ENCODE data around the gene ETV6.

Gene ETV6

DNA sequence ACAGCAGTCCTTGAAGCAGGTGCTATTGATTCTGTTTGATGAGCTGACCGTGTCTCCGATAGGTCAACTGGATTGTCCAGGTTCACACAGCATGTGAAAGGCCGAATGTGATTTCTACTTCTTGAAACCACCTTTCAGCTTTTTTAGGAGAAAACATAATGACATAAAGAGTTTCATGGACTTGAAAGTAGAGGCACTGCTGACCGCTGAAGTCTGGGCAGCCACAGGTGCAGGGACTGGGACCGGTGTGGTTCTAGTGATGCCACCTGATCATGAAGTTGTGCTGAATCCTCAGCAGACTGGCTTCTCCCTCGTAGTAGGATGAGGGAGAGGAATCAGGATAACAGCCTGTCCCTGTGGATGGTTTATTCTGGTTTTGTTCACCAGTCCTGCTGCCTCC lies 108.1 kb downstream of the ETV6 start:
- no peak for DNase-seq (ENCODE audit: low read depth, low spot score)

DNA sequence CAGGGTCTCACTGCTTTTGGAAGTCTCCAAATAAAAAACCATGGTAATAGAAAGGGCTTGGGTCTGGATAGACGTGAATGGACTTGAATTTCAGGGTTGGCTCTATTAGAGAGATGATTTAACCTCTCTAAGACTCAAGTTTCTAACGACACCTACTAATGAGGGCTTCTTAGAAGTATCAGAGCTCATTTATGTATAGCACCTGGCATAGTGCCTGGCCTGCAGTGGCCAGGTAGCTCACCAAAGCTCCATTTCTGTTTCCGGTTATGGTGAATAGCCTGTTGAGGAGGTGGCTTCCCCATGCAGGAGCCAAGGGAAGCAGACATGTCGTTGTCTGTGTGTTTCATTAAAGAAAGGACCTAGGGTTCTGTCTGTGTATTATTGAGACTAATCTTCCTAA lies 108.6 kb downstream of the ETV6 start:
- no peak for DNase-seq (ENCODE audit: low read depth, low spot score)

DNA sequence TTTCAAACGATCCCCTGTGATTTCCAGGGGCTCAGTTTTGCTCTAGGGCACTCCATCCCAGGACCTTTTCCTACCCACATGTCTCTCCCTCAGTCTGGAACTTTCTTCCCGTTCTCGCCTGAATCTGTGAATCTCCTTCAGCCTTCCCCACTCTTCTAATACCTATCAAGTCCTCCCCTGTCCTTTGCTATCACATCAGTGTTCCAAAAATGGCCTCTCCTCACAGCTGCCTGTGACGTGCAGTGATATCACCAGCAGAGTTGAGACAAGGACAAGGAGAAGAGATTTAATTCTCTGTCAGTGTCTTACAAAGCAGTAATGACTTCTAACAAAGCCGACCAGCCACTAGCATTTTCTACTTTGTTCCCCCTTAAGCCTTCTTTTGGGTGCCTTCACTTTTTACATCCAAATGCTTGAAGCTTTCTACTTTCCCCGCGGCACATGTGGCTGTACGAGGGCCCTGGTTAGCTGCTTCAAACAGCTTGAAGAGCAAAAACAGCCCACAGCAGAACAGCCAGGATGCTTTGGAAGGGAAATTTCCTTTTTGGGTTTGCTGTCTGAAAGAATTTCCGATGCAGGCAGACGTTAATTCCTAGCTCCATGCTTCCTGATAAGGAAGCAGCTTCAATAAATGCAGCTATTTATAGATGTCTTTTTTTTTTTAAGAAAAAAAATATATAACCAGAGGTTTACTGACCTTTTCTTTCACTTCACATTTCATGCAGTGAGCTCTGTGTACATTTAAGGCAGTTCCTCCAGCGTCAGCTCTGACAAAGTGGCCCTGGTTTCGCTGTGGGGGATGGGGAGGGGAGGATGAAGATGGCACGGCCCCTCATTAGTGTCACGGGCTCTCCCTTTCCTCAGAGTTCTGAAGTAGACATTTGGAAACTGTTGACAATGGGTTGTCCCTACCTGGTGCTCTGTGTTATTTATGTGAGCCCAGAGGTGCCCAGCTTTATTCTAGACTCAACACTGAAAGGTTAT lies 109.3 kb downstream of the ETV6 start:
- no peak for DNase-seq (ENCODE audit: low read depth, low spot score)

DNA sequence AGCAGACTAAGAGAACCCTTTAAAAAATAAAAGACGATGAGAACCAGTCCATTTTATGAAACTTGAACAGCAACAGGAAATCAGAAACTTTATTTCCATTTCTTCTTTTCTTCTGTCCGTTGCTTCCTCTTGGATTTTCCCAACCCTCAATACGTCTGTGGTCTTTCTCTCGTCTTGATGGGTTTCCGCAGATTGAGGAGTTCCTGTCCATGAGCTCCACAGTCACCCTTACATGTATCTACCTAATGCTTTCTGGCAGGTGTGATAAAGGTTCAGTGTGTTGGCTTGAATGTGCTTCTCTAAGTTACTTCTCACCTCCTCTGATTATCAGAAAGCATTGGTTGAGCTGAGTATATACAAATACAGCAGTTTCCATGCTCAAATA lies 110.0 kb downstream of the ETV6 start:
- DNase-seq (ENCODE audit: low read depth, low spot score) = no peak

DNA sequence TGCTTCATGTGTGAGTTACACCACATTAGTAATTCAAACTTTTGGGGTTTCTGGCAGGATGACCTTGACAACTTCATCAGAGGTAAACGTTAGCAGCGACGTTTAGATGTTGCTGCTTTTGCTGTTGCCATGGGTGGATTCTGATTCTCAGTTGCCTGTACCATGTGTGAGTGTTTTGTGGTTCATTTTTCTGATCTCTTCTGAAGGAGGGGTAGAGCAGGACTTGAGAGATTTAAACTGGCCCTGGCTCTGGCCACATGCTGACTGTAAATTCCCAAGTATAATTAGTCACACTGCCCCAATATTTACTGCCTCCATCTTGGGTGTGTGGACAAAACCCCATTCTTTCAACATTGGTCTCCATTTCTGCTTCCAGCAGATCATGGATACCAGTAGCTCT lies 110.4 kb downstream of the ETV6 start:
- DNase-seq (ENCODE audit: low read depth, low spot score) = no peak

DNA sequence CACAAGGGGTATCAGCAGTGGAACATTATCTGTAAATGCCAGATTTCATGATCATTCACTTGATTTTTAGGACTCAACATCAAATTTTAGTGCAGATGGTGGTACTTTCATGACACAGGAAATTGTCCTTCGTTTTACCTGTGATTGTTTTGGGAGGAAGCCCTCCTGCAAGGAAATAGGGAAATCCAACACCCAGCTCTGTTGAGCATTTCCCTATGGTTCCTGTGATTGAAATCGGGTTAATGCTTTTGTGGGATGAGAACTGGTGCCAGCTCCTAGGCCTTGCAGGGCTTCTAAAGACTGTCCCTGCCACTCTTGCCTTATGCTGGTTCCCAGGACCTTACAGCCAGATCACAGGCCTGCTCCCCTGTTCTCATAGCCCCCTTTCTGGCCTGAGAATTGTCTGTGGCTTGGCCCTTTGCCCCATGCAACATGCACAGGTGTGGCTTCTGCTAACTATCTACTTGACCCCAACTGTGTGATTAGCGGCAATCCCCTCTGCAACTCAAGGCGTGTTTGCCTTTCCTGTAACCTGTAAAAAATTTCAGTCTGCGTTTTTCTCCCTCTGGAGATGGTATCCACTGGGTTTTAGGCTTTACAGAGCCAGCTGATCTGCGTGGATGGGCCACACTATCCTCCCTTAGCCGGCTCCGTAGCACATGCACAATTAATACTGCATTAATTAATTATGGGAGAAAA lies 112.5 kb downstream of the ETV6 start:
- no peak for DNase-seq (ENCODE audit: low read depth, low spot score)

DNA sequence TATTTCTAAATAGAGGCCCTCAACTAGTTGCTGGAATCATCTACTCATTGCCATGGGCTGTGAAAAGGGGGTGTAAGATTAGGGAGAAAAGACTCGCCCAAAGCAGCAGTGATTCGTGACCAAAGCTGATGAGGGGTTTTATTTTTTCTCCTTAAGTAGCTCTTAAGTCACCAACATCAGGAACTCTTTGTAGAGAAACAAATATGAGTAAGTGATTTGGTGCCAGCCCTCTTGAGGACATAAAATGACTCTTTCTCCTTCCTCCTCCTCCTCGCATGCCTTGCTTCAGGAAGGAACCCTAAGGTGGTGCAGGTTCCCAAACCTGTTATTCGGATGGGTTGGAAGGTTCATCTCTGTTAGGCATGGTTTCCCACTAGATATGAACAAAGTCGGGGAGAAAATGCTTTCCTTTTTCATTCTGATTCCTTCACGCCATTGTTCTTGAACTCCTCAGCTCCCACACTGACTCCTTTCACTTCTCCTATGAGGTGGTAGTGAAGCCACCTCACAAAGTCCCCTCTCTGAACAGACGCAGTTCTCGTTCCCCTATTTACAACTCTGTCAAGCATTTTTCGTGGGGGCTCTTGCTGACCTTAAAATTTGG lies 113.4 kb downstream of the ETV6 start:
- no peak for DNase-seq (ENCODE audit: low read depth, low spot score)

DNA sequence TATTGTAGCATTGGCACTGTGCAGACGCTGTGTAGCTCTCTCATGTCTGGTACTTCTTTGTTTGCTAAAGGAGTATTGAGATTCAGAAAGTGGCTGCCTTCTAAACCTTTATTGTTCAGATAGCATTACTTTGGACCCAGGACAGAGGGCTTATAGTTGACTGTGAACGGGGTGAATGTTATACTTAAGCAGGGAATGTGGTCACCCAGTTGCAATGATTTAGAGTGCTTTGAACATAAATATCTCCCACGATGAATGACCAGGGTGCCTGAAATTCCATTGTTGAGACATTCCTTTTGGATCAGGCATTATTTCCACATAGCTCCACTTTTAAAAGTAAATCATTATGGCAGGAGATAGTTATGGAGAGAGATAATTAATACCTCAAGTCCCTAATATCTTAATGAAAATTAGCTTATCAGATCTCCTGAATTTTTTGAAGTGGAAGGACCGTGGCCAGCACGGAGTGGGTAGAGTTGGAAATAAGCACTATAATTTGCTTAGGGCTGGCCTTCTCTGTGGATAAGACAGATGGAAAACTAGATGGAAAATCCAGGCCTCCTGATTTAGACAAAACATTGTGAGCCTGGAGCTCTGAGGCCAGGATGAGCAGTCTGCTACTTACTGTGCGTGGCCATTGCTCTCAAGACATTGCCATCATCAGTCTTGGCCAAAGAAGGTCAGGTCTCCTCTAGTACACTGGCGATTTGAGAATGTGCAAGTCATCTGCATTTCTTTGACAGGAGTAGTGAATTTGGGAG lies 114.5 kb downstream of the ETV6 start:
- no peak for DNase-seq (ENCODE audit: low read depth, low spot score)

DNA sequence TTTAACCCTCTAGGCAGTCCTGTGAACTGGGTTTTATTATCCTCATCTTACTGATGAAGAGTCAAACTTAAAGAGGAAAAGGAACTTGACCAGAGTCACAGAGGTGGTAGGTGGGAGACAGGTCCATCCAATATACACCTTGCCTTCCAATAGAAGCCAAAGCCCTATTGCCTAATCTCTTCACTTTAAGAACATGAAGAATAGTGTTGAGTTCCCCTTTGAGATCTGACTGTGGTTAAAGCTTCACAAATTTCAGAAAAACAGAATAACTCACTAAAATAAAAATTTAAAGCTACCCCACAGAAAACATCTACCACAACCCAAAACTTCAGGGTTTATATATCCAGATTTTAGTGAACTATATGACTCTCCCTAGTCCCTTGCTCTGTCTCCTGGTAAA lies 115.4 kb downstream of the ETV6 start:
- DNase-seq (ENCODE audit: low read depth, low spot score) = no peak

DNA sequence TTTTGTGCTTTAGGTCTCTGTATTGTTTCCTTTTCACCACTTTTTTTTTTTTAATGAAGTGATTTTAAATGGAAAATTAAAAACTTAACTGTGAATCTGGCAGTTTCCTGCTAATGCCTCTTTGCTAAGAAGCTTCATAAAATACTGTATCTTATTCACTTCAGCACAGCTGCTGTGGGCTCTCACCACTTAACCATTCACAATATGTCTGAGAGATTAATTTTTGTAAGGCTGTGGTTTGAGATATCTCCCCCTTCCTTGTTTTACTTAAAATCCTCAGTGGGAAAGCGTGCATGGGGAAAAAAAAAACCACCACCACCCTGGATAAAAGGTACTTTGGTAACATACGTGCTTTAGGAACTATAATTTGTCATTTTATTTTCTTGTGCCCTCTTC lies 115.9 kb downstream of the ETV6 start:
- no peak for DNase-seq (ENCODE audit: low read depth, low spot score)

DNA sequence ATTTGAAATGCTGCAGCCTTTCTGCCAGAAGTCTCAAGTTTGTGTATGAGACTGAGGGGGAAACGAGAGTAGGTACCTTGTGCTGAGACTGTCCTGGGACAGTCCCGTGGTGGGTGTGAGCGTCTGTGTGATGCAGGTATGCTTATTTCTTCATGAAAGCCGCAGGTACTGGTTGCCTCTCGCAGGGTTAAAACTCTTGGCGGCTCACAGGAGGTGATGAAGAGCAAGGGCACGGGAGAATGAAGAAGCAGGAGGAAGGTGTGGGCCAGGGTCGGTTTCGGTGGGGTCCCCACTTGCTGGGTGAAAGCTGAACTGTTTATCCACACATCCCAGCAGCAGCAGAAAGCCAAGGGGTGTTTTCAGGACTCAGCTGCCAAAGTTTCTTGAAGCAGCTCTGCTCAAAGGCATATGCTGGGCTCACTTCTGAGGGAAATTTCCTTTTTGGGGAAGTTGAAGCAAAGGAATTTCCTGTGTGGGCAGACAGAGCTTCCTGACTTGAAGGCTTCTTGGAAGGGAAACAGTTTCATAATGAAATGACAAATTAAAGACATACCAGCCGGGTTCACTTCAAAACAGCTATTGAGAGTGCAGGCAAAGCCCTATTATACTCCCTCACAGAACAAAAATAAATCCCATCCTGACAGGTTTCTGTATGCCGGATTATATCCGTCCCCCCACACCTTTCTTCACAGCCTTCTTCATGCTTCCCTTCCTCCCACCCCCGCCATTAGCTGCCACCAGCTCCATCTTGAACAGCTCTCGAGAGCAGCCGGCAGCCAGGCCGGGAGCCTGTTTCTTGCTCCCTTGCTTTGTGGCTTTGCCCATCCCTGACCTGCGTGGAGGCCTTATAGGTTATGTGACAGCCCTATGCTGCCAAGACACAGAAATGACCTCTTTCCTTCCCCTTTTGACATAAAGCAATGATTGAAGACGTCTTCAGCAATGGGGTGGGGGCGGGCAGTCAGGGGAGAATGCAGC lies 116.6 kb downstream of the ETV6 start:
- DNase-seq (ENCODE audit: low read depth, low spot score) = no peak

DNA sequence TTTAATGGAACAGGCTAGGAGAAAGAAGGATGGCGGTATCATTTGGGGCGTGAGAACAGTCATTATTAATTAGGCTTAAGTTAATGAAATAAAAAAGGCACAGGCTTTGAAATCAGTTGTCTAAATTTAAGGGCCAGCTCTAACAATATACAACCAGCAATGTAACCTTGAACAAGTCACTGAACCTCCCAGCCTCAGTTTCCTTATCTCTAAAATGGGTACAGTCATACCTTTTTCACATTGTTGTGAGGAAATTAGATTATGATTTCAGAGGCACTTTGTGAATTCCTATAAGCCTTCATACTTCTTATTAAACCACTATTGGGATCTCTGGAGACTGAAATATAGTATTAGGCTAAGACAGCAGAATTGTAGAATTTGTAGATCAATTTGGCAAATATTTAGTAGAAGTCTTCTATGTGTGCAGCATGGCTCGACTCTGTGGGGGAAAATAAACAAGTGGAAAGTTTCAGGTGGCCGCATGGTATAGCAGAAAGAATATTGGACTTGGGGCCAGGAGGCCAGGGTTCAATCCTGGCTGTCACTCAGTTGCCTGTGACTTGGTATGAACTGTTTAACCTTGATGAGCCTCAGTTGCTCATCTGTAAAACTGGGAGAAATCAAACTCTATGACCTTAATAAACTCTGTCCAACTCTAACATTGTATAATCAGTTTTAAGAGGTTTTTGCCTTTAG lies 117.7 kb downstream of the ETV6 start:
- DNase-seq (ENCODE audit: low read depth, low spot score) = no peak

DNA sequence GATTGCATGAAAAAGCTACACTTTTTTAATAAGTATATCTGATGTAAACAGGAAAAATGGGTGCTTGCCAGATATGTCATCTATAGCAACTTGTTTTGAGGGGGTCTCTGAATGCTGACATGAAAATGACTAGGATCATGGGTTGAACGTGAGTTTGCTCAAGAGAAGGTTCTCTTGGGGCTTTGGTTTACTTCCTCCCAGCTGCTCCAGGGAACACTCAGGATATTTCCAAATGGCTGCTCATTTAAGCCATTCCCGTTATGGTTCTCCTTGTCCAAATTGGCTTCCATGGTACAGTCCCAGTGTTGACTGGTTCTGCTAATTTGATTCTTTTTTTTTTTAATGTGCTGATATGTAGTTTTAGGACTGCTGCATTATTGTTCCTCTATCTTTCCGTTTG lies 118.3 kb downstream of the ETV6 start:
- DNase-seq (ENCODE audit: low read depth, low spot score) = no peak

DNA sequence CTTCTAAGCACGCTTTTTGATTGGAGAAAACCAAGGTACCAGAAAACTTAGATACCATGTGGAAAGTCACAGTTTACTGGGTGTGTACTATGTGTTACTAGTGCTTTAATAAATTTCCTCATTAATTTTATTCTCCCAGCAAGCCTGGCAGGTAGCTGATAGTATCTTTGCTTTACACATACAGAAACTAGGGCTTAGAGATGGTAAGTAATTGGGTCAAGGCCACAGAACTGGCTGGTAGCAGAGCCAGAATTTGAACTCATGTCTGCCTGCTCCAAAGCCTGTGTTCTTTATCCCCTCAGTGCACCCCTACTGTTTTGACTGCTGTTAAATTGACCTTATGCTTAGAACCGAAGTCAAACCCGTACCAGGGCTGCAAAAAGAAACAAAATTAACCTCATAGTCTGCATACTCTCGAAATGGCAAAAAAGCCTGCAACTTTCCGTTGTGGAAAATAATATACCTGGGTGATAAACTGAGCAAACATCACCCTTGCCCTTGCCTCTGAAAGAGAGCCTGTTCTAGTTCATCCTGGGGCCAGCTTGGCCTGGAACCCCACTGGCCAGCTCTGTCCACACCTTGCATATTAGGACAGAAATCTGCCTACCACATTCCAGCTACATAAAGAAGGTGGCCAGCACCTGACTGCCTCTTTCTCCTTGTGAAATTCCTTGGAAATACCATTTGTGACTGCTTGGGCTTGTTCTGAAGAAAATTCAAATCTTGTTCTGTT lies 118.9 kb downstream of the ETV6 start:
- DNase-seq (ENCODE audit: low read depth, low spot score) = no peak

DNA sequence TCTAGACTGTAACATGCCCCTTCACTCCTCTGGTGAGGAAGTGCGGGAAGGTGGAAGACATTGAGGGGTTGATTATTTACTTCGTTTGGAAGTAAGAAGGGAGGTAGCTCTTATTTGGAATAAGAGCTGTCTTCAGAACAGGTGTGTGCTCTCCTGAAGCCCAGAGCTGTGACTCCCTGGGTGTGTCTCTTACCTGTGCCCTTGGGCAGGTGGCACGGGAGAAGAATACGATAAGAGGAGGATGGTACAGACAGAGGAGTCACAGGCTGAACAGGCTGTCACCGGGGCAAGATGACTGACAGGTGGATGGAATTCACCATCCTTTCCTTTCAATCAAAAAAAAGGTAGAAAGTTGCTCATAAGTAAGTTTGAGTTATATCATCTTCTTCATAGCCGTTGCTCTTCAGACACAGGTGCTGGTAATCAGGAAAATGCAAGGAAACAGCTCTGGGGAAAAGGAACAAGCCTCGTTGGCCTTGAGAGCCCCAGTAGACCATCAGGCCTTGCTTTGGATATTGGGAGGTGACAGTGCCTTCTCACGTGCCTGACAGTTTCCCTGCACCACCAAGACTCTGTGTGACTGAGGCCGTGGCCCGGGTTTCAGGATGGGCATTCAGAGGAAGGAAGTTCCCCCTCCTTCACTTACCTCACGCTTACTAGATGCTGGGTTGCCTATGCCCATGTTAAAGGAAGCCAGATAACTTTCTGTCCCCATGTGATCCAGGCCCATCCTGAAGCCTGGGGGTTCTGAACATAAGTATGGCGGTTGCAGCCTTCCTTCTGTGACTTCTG lies 120.4 kb downstream of the ETV6 start:
- DNase-seq (ENCODE audit: low read depth, low spot score) = no peak

DNA sequence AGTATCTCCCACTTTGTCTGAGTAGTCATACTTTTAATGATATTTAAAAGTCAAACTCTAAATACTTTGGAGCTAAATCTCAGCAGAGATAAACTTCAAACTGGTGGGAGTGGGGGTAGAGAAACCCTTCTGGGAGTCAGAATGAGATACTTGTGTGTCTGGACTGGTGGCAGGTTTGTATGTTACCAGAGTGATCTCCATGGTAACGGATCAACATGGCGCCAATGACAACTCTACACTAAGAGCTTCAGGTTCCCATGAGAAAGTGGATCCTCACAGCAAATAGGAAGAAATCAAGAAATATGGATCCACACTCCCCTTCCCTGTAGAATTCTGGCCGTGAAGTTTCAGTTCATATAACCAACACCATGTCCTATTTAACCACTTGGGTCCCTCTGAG lies 121.9 kb downstream of the ETV6 start:
- DNase-seq (ENCODE audit: low read depth, low spot score) = no peak

DNA sequence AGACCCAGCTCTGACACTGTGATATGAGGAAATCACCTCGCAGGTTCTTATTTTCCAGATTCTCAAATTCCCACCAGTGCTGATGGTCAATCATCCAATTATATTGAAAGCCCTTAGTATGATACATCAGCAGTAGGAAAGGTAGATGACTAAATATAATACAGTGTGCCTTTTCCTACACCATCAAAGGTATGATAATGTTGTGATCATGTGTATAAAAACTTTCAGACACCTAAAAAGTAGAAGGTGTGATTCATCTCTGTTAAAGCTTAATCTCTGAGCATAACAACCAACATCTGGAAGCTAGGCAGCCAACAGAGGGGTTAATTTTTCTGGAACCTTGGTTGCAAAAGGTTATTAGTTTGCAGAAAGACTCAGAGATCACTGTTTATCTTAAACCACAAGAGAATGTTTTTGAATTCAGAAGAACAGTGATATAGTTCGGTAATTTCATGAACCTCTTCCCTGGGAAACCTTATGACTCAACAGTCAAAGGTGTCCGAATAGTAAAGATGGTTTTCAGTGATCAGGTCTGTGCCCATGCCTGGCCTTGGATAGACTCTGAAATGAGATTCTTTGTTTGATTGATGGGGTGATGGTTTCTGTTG lies 122.5 kb downstream of the ETV6 start:
- DNase-seq (ENCODE audit: low read depth, low spot score) = no peak

All from iPS DF 19.7 (cell line).